BJ (cell line): ENCODE results near the gene CADM4. TPM values are rescaled to one million over a fixed set of nuclear protein-coding genes. Genes with fewer than 3 reads are reported as not detected.
A peak's percentile ranks its signal among the peaks of the same experiment; 100 is the strongest.

Source experiments
- CTCF ChIA-PET: fragments of 350-600 bp; formaldehyde crosslinking; extraction: SDS; loops from one replicate; lab custom pipeline; 2021; ENCODE audit warnings: antibody characterized with exemption, inconsistent platforms; lab: Yijun Ruan, JAX
- POLR2A ChIA-PET: fragments of 300-600 bp; sonication (Branson Sonifier 250); formaldehyde crosslinking; extraction: SDS; loops from one replicate; lab custom pipeline; 2021; ENCODE audit warnings: antibody characterized with exemption; lab: Charles Lee
- DNase-seq: peaks from one replicate; pipeline ENCODE4 v3.0.0-alpha.2; 2011; ENCODE audit warnings: low read depth
- H3K27me3 ChIP-seq: 2 replicates; pipeline ENCODE4 v1.6.0; 2011; ENCODE audit warnings: low read length; ENCODE audit not compliant: control insufficient read depth, insufficient read depth
- H3K36me3 ChIP-seq: 2 replicates; pipeline ENCODE4 v1.5.1; 2011; ENCODE audit warnings: low read length; ENCODE audit not compliant: control insufficient read depth, insufficient read depth
- H3K4me3 ChIP-seq: 2 replicates; pipeline ENCODE4 v1.5.1; 2011; ENCODE audit warnings: low read depth, mild to moderate bottlenecking, control low read depth, low read length
- polyA plus RNA-seq: library from polyadenylated mRNA; depleted of rRNA; stranded (reverse); fragments of >200 nt; gene quantifications from 2 replicates; pipeline ENCODE4 v1.2.3, GENCODE V29; 2011; rRNA removed
- small RNA-seq: library from RNA; depleted of rRNA; stranded (forward); fragments of <200 nt; gene quantifications from one replicate; pipeline ENCODE3, GENCODE V24; 2012; ENCODE audit warnings: low replicate concordance, low read depth; ENCODE audit not compliant: insufficient read length
- TF ChIP-seq, protein P1 (sequence below): IDR thresholded peaks from 2 replicates; pipeline ENCODE4 v1.5.1; 2011; ENCODE audit warnings: low read depth, mild to moderate bottlenecking, control low read depth, inconsistent platforms, low read length, moderate library complexity; ENCODE audit not compliant: insufficient read depth

The CADM4 gene
- polyA plus RNA-seq, 1 experiment, result 1.7 TPM

DNA sequence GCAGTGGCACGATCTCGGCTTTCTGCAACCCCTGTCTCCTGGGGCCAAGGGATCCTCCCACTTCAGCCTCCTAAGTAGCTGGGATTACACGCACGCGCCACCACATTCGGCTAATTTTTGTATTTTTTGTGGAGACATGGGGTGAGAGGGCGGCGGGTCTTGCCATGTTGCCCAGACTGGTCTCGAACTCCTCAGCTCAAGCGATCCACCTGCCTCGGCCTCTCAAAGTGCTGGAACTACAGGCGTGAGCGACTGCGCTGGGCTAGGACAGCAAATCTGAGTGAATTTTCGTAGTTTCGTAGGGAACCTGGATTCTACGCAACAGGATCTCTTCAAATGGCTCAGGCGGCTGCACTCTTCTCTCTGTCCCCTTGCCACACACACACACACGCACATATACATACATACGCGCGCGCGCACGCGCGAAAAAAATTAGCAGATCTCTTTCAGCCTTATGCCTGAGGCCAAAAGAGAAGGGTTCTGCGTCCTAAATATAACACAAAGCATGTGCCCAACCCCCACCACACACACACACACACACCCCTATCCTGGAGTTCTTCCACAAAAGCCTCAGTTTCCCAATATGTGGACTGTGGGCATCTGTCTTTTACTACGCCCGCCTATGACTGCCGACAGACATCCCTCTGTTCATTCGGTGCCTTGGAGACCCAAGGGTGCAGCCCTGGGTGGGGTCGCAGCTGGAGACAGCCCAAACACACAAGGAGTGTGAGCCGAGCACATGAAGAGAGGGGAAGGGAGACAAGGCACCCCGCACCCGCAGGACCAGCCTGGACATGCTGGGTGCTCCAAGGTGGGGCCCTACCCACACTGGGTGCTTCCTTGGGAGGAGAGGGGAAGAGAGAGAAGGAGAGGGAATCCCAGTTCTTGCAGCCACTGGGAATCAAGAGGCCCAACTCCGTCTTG lies 63.4 kb downstream of the CADM4 start:
- POLR2A ChIA-PET, result no interaction called here
- peak overlapping the region; percentile 99 for H3K4me3 ChIP-seq
- TF ChIP-seq, protein P1, sequence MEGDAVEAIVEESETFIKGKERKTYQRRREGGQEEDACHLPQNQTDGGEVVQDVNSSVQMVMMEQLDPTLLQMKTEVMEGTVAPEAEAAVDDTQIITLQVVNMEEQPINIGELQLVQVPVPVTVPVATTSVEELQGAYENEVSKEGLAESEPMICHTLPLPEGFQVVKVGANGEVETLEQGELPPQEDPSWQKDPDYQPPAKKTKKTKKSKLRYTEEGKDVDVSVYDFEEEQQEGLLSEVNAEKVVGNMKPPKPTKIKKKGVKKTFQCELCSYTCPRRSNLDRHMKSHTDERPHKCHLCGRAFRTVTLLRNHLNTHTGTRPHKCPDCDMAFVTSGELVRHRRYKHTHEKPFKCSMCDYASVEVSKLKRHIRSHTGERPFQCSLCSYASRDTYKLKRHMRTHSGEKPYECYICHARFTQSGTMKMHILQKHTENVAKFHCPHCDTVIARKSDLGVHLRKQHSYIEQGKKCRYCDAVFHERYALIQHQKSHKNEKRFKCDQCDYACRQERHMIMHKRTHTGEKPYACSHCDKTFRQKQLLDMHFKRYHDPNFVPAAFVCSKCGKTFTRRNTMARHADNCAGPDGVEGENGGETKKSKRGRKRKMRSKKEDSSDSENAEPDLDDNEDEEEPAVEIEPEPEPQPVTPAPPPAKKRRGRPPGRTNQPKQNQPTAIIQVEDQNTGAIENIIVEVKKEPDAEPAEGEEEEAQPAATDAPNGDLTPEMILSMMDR, result no peak
- no peaks in the 10 kb centered on the region for H3K27me3 ChIP-seq
- CTCF ChIA-PET, result interaction anchor here (4.4 to 6.6 kb wide), 2 partner anchors 19 to 21 kb away, joined by 19 to 32 read pairs; partner anchors contain the start of gene IRGQ
- no peaks in the 10 kb centered on the region for H3K36me3 ChIP-seq
- DNase-seq, result no peak

DNA sequence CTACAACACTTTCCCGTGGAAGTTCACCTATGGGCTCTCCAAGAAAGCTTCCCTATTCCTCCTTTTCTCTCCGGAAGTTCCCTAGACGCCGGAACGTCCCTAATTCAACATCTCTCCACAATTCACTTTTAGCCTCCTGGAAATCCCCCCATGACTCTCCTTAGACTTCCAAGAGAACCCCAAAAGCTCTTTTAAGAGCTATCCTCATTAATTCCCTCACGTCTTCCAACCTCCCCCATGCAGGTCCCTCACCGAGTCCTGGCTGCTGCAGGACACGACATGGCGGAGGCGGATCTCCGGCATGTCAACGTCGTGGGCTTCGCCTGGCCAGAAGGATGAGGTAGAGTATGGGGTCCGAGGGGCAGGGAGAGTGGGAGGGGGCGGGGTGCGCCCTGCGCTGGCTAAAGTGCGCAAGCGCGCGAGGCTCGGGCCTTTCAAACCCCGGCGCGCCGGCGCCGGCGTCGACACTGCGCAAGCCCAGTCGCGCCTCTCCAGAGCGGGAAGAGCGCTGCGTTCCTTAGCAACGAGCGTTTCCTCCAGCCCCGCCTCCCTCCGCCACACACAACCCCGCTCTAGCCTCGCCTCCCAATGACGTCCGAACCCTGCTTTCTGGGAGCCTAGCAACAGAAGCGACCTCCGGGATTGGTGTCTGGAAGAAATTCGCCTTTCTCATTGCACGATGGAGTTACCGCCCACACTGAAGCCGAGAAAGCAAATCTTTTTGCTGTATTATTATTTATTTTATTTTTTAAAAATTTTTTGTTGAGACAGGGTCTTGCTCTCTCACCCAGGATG lies 64.3 kb downstream of the CADM4 start, which contains the start of the genes PINLYP and XRCC1:
Gene PINLYP, plus strand, starts transcription at position 646 of the 795 bp plus-strand sequence. CDS start 1,391 bp downstream, outside the sequence.
Gene XRCC1, minus strand, starts transcription at position 372 of the 795 bp plus-strand sequence. Its CDS starts 69 bp downstream, at position 303.
- ChIA-PET CTCF (interaction anchor here (0.9 to 6.6 kb wide), 6 partner anchors 11 to 129 kb away, joined by 3 to 32 read pairs (median 4); no protein-coding TSS in a partner anchor), POLR2A (interaction anchor here (0.6 kb wide), 1 partner anchor 694 kb away, joined by 3 read pairs; no protein-coding TSS in a partner anchor)

DNA sequence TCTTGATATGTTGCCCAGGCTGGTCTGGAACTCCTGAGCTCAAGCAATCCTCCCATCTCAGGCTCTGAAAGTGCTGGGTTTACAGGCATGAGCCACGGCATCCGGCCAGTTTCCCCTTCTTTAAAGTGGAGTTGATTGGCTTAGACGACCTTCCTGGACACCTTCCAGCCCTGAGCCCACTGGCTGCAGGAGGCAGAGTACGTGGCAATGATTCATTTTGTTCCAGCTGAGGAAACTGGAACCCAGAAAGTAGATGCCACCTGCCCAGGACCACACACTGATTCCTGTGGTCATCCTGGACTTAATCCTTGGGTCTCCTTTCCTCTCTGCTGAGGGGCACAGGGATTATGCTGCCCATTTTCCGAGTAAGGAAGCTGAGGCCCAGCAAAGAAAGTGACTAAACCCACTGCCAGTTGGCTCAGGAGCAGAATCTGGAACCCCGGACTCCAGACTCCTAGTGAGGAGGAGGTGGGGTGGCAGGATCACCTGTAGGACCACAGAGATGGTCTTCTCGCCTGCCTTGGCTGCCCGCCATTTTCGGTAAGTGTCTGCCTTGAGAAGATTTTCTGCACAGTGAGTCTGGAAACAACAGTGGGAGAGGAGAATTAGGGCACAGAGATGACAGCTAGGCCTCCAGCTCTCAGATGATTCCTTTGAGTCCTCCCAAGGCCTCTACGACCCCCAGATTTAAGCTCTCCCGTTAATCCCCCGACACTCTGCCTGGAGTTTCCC lies 65.1 kb downstream of the CADM4 start:
- H3K27me3 ChIP-seq, result no peaks in the 10 kb centered on the region
- TF ChIP-seq, protein P1, result no peak
- POLR2A ChIA-PET, result interaction anchor here (0.6 kb wide), 1 partner anchor 695 kb away, joined by 3 read pairs; no protein-coding TSS in a partner anchor
- CTCF ChIA-PET, result interaction anchor here (0.9 to 6.6 kb wide), 7 partner anchors 10 to 128 kb away, joined by 3 to 32 read pairs (median 4); partner anchors contain the start of genes IRGQ and ZNF576
- no peaks in the 10 kb centered on the region for H3K36me3 ChIP-seq
- peak overlapping the region; percentile 99 for H3K4me3 ChIP-seq
- DNase-seq, result no peak

More for the DNA sequence above, 64.3 kb downstream of the CADM4 start, which contains the start of the genes PINLYP and XRCC1:
- Histone ChIP-seq H3K4me3 (peak within 1 kb of the TSS; percentile 99), H3K27me3 (no peaks in the 10 kb centered on the region), H3K36me3 (no peaks in the 10 kb centered on the region)
- TF ChIP-seq, protein P1, result no peak
- DNase-seq, result peak; percentile 92

Small RNAs within 50 kb of the gene (small RNA-seq; reads per million reads assigned to genes)
- not detected for gene RN7SL368P

Other genes with a start within 250 kb of the CADM4 start
- gene TEX101, start 225.0 kb downstream of the CADM4 start, polyA plus RNA-seq, result not detected in 2 replicates
- 0.32 and 0.70 TPM in 2 replicates for gene LYPD3, start 174.2 kb downstream of the CADM4 start, polyA plus RNA-seq
- 4.0 and 5.3 TPM in 2 replicates for gene PHLDB3, start 135.1 kb downstream of the CADM4 start, polyA plus RNA-seq
- 188 and 261 TPM in 2 replicates for gene ETHE1, start 112.6 kb downstream of the CADM4 start, polyA plus RNA-seq
- gene ZNF575, start 106.7 kb downstream of the CADM4 start, polyA plus RNA-seq, result 0.09 and 0.33 TPM in 2 replicates
- gene XRCC1, start 64.3 kb downstream of the CADM4 start, polyA plus RNA-seq, result 22.8 and 30.8 TPM in 2 replicates
- 2.0 and 2.2 TPM in 2 replicates for gene PINLYP, start 64.0 kb downstream of the CADM4 start, polyA plus RNA-seq
- gene IRGQ, start 43.7 kb downstream of the CADM4 start, polyA plus RNA-seq, result 5.4 and 7.0 TPM in 2 replicates
- gene ZNF576, start 43.3 kb downstream of the CADM4 start, polyA plus RNA-seq, result 9.0 and 14.8 TPM in 2 replicates
- 0.04 and 0.06 TPM in 2 replicates for gene SRRM5, start 27.8 kb downstream of the CADM4 start, polyA plus RNA-seq
- gene ZNF428, start 20.2 kb downstream of the CADM4 start, polyA plus RNA-seq, result 24.4 and 34.0 TPM in 2 replicates
- gene PLAUR, start 30.3 kb upstream of the CADM4 start, polyA plus RNA-seq, result 98.5 and 137 TPM in 2 replicates
- not detected in 2 replicates for gene IRGC, start 76.2 kb upstream of the CADM4 start, polyA plus RNA-seq
- gene SMG9, start 115.1 kb upstream of the CADM4 start, polyA plus RNA-seq, result 10.1 and 14.8 TPM in 2 replicates
- 0.28 and 0.38 TPM in 2 replicates for gene KCNN4, start 141.1 kb upstream of the CADM4 start, polyA plus RNA-seq
- 0.40 and 0.50 TPM in 2 replicates for gene LYPD5, start 162.6 kb upstream of the CADM4 start, polyA plus RNA-seq
- gene ZNF283, start 187.5 kb upstream of the CADM4 start, polyA plus RNA-seq, result 3.0 and 4.3 TPM in 2 replicates
- gene ZNF404, start 244.1 kb upstream of the CADM4 start, polyA plus RNA-seq, result 1.3 and 2.5 TPM in 2 replicates